Body of pancreas (tissue), 4 donors: ENCODE data around the gene MLXIPL.

ENCODE experiments used
- CTCF ChIP-seq, 7 experiments: fragments of 450-650 bp in 4 of 7; fragments of 200-600 bp in 3 of 7; sonication (generic) in 3 of 7; IDR thresholded peaks; one replicate each; pipeline ENCODE4 v1.5.1; 2016 to 2019; ENCODE audit warnings: antibody characterized with exemption in 7 of 7
- POLR2A ChIP-seq, 3 donors: fragments of 450-650 bp; IDR thresholded peaks; one replicate each; pipeline ENCODE4 v1.6.1; 2016; ENCODE audit warnings: antibody characterized with exemption in 3 of 3, mild to moderate bottlenecking in 2 of 3

- no peak for TF ChIP-seq CTCF (IDR thresholded peaks at IDR 0.05)
- no peak for TF ChIP-seq POLR2A (IDR thresholded peaks at IDR 0.05)
These were observed 79.6 kb downstream of the MLXIPL start for GRCh38 chr7:73544678-73545077.
